Stimulated activated CD8-positive, alpha-beta memory T cell treated with anti-CD3 and anti-CD28 coated beads, Interleukin-2, amount 100 ng/mL, for 48 hours (primary cell): ENCODE measurements around the gene SYT8.
"Not testable (repeated sequence)": the region's sequence is repeated elsewhere in the genome, so short reads cannot be mapped to it uniquely, and the experiment has no call there.

Experiments
- DNase-seq, 2 donors: peaks; one replicate each; pipeline ENCODE4 v3.0.0-alpha.2; 2020; ENCODE audit warnings: low read depth in 2 of 2

Gene SYT8

DNA sequence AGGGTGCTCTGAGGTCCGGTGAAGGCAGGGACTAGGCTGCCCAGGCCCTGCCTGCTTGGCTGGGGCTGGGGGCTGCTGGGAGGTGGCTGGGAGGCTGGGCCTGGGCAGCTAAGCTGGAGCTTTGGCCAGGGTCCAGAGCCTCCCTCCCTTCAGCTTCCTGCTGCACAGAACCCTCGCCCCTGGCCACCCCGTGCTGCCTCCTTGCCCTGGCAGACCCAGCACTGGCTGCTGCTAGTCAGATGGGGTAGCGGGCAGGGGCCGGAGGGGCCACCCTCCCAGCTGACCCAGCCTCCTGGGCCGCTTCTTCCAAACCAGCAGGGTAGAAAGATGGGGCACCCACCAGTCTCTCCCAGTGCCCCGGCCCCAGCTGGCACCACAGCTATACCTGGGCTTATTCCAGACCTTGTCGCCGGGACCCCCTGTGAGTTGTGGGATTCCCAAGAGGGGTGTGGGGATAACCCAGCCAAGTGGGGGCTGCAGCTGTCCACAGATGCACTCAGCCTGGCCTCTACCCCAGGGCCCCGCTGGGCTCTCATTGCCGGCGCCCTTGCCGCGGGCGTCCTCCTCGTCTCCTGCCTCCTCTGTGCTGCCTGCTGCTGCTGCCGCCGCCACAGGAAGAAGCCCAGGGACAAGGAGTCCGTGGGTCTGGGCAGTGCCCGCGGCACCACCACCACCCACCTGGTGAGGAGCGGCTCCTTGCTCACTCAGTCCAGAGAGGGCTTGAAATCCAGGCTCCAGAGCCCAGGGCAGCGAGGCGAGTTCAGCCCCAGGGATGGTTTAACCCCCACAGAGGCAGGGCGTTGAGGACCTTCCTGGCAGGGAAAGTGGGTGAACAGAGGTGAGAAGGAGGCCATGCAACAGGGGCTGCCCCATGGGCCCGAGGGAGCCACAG, at the start of gene SYT8:
SYT8 (plus strand) TSS at position 212 of the 892 bp plus-strand sequence; CDS start at position 328, 116 bp downstream.
- DNase-seq, result no peak

- no peak for DNase-seq
Measured at GRCh38 chr11:1785749-1786413, 48.9 kb upstream of the SYT8 start.

GRCh38 chr11:1786466-1786865, 48.3 kb upstream of the SYT8 start:
- DNase-seq, result no peak

DNA sequence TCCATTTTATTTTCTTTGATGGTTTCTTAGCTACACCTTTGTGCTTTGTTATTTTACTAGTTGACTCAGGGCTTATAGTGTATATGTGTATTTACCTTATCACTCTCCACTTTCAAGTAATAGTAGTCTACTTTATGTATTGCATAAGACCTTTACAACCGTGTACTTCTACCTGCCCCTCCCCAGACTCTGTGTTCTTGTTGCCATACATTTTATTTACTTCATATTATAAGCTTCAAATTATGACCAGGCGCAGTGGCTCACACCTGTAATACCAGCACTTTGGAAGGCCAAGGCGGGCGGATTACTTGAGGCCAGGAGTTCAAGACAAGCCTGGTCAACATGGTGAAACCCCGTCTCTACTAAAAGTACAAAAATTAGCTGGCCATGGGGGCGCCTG, 42.9 kb upstream of the SYT8 start:
- no peak for DNase-seq

GRCh38 chr11:1792461-1792860, 42.3 kb upstream of the SYT8 start:
- no peak for DNase-seq

- DNase-seq, result no peak
Measured at GRCh38 chr11:1793081-1793480, 41.7 kb upstream of the SYT8 start.

GRCh38 chr11:1796413-1797011, 38.3 kb upstream of the SYT8 start:
- no peak for DNase-seq

- no peak for DNase-seq
Measured at GRCh38 chr11:1797391-1798125, 37.2 kb upstream of the SYT8 start.

- DNase-seq, result no peak
Measured at GRCh38 chr11:1803246-1803645, 31.5 kb upstream of the SYT8 start.

DNA sequence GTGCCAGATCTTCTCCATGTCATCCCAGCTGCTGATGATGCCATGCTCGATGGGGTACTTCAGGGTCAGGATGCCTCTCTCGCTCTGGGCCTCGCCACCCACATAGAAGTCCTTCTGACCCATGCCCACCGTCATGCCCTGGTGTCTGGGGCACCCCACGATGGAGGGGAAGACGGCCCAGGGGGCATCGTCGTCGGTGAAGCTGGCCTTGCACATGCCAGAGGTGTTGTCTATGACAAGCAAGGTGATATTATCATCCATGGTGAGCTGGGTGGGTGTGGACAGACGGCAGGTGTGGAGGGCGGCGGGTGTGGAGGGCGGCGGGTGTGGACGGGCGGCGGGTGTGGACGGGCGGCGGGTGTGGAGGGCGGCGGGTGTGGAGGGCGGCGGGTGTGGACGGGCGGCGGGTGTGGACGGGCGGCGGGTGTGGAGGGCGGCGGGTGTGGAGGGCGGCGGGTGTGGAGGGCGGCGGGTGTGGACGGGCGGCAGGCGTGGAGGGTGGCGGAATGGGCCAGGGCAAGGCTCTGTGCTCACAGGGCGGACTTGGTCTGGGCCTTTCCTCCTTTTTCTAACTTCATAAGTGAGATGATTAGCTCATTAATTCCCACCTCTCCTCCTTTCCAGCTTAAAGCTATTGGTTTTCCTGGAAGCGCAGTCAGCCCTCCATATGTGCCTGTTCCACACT, 30.8 kb upstream of the SYT8 start:
- DNase-seq, result not testable (repeated sequence)

DNA sequence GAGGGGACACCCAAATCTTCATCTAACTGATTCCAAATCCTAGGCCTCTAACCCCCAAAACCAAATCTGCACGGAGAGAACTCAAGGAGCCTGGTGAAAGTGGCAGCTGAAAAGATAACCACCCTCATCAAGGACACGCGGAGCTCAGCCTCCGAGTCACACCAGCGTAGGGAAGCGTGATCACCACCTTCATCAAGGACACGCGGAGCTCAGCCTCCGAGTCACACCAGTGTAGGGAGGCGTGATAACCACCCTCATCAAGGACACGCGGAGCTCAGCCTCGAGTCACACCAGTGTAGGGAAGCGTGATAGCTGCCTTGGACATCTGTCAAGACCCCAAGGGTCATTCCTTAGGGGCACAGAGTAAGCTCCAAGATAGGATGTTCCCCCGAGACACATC, 29.3 kb upstream of the SYT8 start:
- DNase-seq, result no peak

GRCh38 chr11:1807264-1807995, 27.4 kb upstream of the SYT8 start:
- no peak for DNase-seq

DNA sequence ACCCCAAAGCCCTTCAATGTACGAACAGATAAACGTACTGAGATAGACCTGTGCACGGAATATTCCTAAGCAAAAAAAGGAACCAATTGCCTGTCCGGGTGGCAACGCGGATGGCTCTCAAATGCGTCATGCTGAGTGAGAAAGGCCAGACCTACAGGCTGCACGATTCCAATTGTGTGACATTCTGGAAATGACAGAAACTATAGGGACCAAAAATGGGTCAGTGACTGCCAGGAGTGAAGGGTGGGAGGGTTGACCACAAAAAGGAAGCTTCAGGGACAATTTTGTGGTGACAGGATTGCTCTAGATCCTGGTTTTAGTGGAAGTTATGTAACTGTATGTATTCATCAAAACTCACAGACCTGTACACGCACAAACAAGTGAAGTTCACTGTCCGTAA, 24.0 kb upstream of the SYT8 start:
- DNase-seq, result no peak

DNA sequence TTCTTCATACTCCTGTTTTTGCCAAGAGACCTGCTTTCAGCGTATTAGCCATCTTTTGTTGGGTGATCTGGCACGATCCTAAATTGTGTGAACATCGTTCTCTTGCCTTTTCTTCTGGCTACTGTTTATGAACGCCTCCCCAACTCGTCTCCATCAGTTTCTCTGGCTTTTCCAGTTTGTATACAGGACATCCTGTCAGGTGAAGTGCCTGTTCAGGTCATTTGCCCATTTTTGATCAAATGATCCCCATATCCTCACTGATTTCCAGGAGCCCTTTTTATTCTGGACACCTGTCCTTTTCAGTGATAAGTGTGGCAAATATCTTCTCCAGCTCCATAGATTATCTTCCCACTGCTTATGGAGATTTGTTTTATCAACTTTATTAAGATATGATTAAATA, 22.5 kb upstream of the SYT8 start:
- DNase-seq, result no peak

DNA sequence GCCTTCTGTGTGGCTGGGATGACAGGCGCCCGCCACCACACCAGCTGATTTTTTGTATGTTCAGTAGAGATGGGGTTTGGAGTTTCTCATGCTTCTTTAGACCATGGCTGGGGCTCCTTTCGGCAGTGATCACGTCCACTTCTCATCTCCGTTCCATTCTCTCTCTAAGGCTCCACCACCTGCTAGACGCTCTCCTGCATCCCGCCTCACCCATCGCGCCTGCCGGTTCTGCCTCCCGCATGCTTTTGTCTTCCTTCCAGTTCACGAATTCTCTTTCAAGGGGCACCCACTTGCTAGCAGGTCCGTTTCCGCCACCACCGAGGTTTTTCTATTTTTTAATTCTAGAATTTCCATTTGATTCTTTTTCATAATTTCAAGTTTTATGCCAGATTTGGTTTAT, 22.0 kb upstream of the SYT8 start:
- DNase-seq, result no peak

DNA sequence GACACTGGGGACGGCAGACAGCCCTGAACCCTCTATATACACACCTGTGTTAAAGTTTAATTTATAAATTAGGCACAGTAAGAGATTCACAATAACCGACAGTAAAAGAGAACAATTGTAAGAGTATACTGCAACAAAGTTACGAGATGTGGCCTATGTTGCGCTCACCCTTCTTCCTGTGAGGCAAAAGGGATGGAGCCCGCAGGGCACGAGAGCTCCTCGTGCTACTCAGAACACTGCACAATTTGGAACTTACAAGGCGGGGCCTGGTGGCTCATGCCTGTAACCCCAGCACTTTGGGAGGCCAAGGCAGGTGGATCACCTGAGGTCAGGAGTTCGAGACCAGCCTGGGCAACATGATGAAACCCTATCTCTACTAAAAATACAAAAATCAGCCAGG, 21.4 kb upstream of the SYT8 start:
- DNase-seq, result not testable (repeated sequence)

- no peak for DNase-seq
Measured at GRCh38 chr11:1814691-1815090, 20.1 kb upstream of the SYT8 start.

DNA sequence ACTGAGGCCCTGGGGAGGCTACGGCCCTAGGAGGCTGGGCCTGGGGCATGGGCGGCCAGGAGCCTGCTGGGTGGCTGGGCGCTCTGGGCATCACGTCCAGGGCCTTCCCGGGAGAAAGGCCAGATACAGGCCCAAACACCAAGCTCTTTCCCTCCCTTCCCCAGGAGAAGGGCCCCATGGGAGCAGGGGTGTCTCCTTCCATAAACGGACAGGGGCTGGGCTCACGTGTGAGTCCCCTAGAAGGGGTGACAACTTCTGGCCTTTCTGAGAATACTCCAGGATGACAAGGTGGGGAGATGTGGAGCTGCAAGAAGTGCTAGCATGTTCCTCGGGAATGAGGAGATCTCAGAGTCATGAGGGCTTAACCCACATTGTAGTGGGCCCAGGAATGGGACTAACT, 19.5 kb upstream of the SYT8 start:
- no peak for DNase-seq

DNA sequence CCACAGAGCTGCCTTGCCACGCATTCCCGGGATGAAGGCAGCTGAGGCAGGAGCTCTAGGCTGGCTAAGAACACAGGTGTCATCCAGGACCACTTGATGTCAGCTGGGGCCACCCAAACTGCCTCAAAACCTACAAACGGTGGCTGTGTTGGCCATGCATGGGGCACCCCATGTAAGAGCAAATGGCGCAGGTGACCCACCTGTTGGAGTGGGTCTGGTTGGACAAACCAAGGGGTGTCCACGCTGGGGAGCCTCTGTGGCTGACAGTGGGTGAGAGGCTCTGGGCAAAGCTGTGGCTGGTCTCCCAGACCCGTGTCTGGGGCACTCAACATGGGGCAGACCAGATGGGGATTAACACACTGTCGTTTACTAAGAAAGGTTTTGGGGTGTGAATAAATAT, 19.0 kb upstream of the SYT8 start:
- no peak for DNase-seq

DNA sequence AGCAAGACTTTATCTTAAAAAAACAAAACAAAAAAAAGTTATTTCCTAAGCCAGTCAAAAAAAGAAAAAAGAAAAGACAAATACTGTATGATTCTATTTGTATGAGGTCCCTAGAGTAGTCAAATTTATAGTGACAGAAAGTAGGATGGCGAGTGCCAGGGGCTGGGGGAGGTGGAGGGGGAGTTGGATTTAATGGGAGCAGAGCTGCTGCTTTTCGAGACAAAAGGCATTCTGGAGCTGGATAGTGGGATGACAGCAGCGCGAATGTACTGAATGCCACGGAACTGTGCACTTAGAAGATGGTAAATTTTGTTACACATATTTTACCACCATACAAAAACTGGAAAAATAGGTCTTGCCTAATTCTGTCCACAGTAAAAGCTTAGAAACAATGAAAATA, 17.8 kb upstream of the SYT8 start:
- no peak for DNase-seq

- DNase-seq, result no peak
Measured at GRCh38 chr11:1817511-1817910, 17.3 kb upstream of the SYT8 start.
